Hippocampal formation (tissue), 2 donors: ENCODE measurements around the gene SOX8.
A peak's percentile ranks its signal among the peaks of the same experiment; 100 is the strongest.

ENCODE experiments used
- DNase-seq, 2 donors: peaks; one replicate each; lab custom pipeline; 2025; lab: John Stamatoyannopoulos, UW

The SOX8 gene

GRCh38 chr16:988471-989353, 7.1 kb downstream of the SOX8 start:
- no peak for DNase-seq

- no peak for DNase-seq
Measured at GRCh38 chr16:989354-989814, 7.8 kb downstream of the SOX8 start.

GRCh38 chr16:990516-991291, 9.1 kb downstream of the SOX8 start:
- peak; percentile 71 to 82 for DNase-seq

- no peak for DNase-seq
Measured at GRCh38 chr16:991345-991744, 9.8 kb downstream of the SOX8 start.

GRCh38 chr16:991773-992172, 10.2 kb downstream of the SOX8 start:
- no peak for DNase-seq

- no peak for DNase-seq
Measured at GRCh38 chr16:993731-994130, 12.2 kb downstream of the SOX8 start.

GRCh38 chr16:995087-995486, 13.5 kb downstream of the SOX8 start:
- DNase-seq = no peak

GRCh38 chr16:995783-996182, 14.2 kb downstream of the SOX8 start:
- no peak for DNase-seq

- DNase-seq = no peak
Measured at GRCh38 chr16:996681-997080, 15.1 kb downstream of the SOX8 start.

- DNase-seq = no peak
Measured at GRCh38 chr16:997440-998051, 16.0 kb downstream of the SOX8 start.

GRCh38 chr16:998211-998610, 16.6 kb downstream of the SOX8 start:
- no peak for DNase-seq

- DNase-seq = no peak
Measured at GRCh38 chr16:998615-999014, 17.0 kb downstream of the SOX8 start.

- no peak for DNase-seq
Measured at GRCh38 chr16:999677-1000076, 18.1 kb downstream of the SOX8 start.

- no peak for DNase-seq
Measured at GRCh38 chr16:1000608-1001007, 19.0 kb downstream of the SOX8 start.

GRCh38 chr16:1001096-1001495, 19.5 kb downstream of the SOX8 start:
- no peak for DNase-seq

- DNase-seq = no peak
Measured at GRCh38 chr16:1002399-1003166, 21.0 kb downstream of the SOX8 start.

- DNase-seq = no peak
Measured at GRCh38 chr16:1003391-1004347, 22.1 kb downstream of the SOX8 start.

GRCh38 chr16:1005286-1005685, 23.7 kb downstream of the SOX8 start:
- no peak for DNase-seq

- no peak for DNase-seq
Measured at GRCh38 chr16:1006781-1007180, 25.2 kb downstream of the SOX8 start.

- DNase-seq = no peak
Measured at GRCh38 chr16:1007284-1007850, 25.8 kb downstream of the SOX8 start.
